ENCODE data around the gene PACSIN2.

- TF ChIP-seq CTCF (conservative IDR thresholded peaks at IDR 0.05; ENCODE audit: low read depth in 2 of 2) (no peak), REST (IDR thresholded peaks at IDR 0.05; ENCODE audit: unreplicated experiment) (no peak), EZH2 (IDR thresholded peaks at IDR 0.05; ENCODE audit: low read depth, unreplicated experiment) (no peak), POLR2AphosphoS5 (IDR thresholded peaks at IDR 0.05; ENCODE audit: low read depth) (no peak), CREB1 (CRISPR knock-in tag; IDR thresholded peaks at IDR 0.05; ENCODE audit: low read depth) (no peak), ZNF462 (CRISPR knock-in tag; IDR thresholded peaks at IDR 0.05) (no peak), ZNF114 (CRISPR knock-in tag; IDR thresholded peaks at IDR 0.05) (no peak)
Measured at GRCh38 chr22:43012390-43012789, 2.6 kb downstream of the PACSIN2 start.

Data from GM23338 (cell line).